ENCODE data around the gene VCP. TPM values are rescaled to one million over a fixed set of nuclear protein-coding genes. Genes with fewer than 3 reads are reported as not detected.

VCP gene
- total RNA-seq, 1 donor from 2014 or later: 238 TPM

DNA sequence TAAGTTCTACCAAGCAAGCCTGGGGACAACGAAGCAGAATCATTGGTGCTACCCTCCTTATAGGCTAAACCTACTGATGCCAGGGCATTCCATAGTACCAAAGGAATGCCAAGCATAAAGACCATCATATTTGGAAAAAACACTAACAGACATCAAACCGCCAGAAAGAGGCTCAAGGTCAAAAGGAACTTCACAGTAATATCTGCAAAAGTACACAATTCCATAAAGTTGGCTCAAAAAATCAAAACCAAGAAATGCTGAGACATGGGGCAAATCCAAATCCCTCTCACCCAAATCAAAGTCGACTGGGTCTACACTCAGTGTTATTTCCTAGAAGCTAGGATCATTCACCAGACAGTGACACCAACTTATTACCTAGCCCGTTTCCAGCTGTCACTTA, 3.4 kb downstream of the VCP start:
- Histone ChIP-seq H3K27me3 (no peaks in the 10 kb centered on the region), H3K9me3 (ENCODE audit: low read depth) (no peaks in the 10 kb centered on the region), H3K36me3 (peaks cover 2% of the 10 kb centered on the region), H3K9ac (no peak overlapping the region), H3K4me3 (no peak overlapping the region), H3K79me2 (ENCODE audit: low read depth) (peaks cover 71% of the 10 kb centered on the region), H3K27ac (no peak overlapping the region), H3K4me1 (peaks cover 15% of the 10 kb centered on the region), H2AFZ (replicated peaks) (no peak overlapping the region), H4K20me1 (ENCODE audit: low read depth) (peaks cover 60% of the 10 kb centered on the region), H3K4me2 (peak overlapping the region; percentile 88), H3F3A (ENCODE audit: low read depth) (peaks cover 27% of the 10 kb centered on the region)
- Mint-ChIP-seq H3K36me3 (peaks cover 50% of the 10 kb centered on the region), H3K4me1 (peaks cover 40% of the 10 kb centered on the region), H3K4me3 (peak overlapping the region; percentile 64), H3K27me3 (ENCODE audit: insufficient read depth, low read depth) (peaks cover 4% of the 10 kb centered on the region), H3K27ac (no peak overlapping the region), H3K9me3 (no peaks in the 10 kb centered on the region)
- TF ChIP-seq EZH2 (IDR thresholded peaks at IDR 0.05) (no peak), EZH2phosphoT487 (IDR thresholded peaks at IDR 0.05) (no peak), CTCF (IDR thresholded peaks at IDR 0.05) (no peak)
- DNase-seq (ENCODE audit: low spot score): no peak

DNA sequence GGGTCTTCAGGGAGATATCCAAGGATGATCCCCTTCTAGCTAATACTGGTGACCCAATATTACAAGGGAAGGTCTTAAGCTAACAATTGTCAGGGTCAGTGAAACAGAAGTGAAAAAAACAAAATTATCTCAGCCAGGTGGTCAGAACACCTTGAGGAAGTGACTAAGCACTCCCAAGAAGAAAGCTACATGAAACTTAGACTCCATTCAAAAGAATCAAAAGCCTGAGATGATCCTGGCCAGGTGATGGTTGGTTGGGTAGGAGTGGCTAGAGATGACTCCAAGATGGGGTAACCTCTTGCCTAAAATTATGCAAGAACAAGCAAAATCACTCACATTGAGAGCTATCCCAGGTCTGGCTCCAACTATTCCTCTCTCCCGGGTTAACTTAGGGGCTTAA, 5.4 kb downstream of the VCP start:
- Histone ChIP-seq H3F3A (ENCODE audit: low read depth) (peaks cover 12% of the 10 kb centered on the region), H3K27me3 (no peaks in the 10 kb centered on the region), H3K79me2 (ENCODE audit: low read depth) (peaks cover 71% of the 10 kb centered on the region), H3K4me2 (no peak overlapping the region), H3K36me3 (peaks cover 9% of the 10 kb centered on the region), H2AFZ (replicated peaks) (no peak overlapping the region), H3K4me1 (peaks cover 11% of the 10 kb centered on the region), H3K4me3 (no peak overlapping the region), H4K20me1 (ENCODE audit: low read depth) (peaks cover 73% of the 10 kb centered on the region), H3K9me3 (ENCODE audit: low read depth) (no peaks in the 10 kb centered on the region), H3K9ac (no peak overlapping the region), H3K27ac (no peak overlapping the region)
- Mint-ChIP-seq H3K4me1 (peaks cover 29% of the 10 kb centered on the region), H3K27ac (no peak overlapping the region), H3K4me3 (no peak overlapping the region), H3K36me3 (peaks cover 62% of the 10 kb centered on the region), H3K9me3 (no peaks in the 10 kb centered on the region), H3K27me3 (ENCODE audit: insufficient read depth, low read depth) (peaks cover 4% of the 10 kb centered on the region)
- TF ChIP-seq CTCF (IDR thresholded peaks at IDR 0.05) (no peak), EZH2phosphoT487 (IDR thresholded peaks at IDR 0.05) (no peak), EZH2 (IDR thresholded peaks at IDR 0.05) (no peak)
- DNase-seq (ENCODE audit: low spot score): no peak

GRCh38 chr9:35060548-35061207, 11.7 kb downstream of the VCP start:
- H3K9me3 ChIP-seq (ENCODE audit: low read depth): no peaks in the 10 kb centered on the region
- H3K79me2 ChIP-seq (ENCODE audit: low read depth): peaks cover 11% of the 10 kb centered on the region
- peaks cover 84% of the 10 kb centered on the region for H3K36me3 Mint-ChIP-seq
- H2AFZ ChIP-seq (replicated peaks): no peak overlapping the region
- H3F3A ChIP-seq (ENCODE audit: low read depth): peaks cover 23% of the 10 kb centered on the region
- H3K27ac ChIP-seq: no peak overlapping the region
- no peaks in the 10 kb centered on the region for H3K4me1 ChIP-seq
- H3K27ac Mint-ChIP-seq: no peak overlapping the region
- no peaks in the 10 kb centered on the region for H3K27me3 ChIP-seq
- H3K4me3 Mint-ChIP-seq: no peak overlapping the region
- no peaks in the 10 kb centered on the region for H3K4me1 Mint-ChIP-seq
- peaks cover 26% of the 10 kb centered on the region for H4K20me1 ChIP-seq (ENCODE audit: low read depth)
- H3K9me3 Mint-ChIP-seq: no peaks in the 10 kb centered on the region
- no peak for DNase-seq (ENCODE audit: low spot score)
- no peak overlapping the region for H3K4me3 ChIP-seq
- no peaks in the 10 kb centered on the region for H3K27me3 Mint-ChIP-seq (ENCODE audit: insufficient read depth, low read depth)
- no peak for TF ChIP-seq EZH2phosphoT487 (IDR thresholded peaks at IDR 0.05)
- TF ChIP-seq CTCF (IDR thresholded peaks at IDR 0.05): no peak
- no peak for TF ChIP-seq EZH2 (IDR thresholded peaks at IDR 0.05)
- no peak overlapping the region for H3K9ac ChIP-seq
- no peak overlapping the region for H3K4me2 ChIP-seq
- H3K36me3 ChIP-seq: peaks cover 27% of the 10 kb centered on the region

Data from neural progenitor cell (in vitro differentiated cells).